GM12892 (cell line): Measurements from ENCODE around the gene LMX1B.

Experiments used
- POLR2A ChIP-seq: IDR thresholded peaks from 2 replicates; pipeline ENCODE4 v1.6.1; 2011; ENCODE audit warnings: low read depth, low read length, control low read depth
- POLR2AphosphoS5 ChIP-seq: IDR thresholded peaks from 2 replicates; pipeline ENCODE4 v1.6.1; 2011; ENCODE audit warnings: low read depth, low read length, control low read depth

DNA sequence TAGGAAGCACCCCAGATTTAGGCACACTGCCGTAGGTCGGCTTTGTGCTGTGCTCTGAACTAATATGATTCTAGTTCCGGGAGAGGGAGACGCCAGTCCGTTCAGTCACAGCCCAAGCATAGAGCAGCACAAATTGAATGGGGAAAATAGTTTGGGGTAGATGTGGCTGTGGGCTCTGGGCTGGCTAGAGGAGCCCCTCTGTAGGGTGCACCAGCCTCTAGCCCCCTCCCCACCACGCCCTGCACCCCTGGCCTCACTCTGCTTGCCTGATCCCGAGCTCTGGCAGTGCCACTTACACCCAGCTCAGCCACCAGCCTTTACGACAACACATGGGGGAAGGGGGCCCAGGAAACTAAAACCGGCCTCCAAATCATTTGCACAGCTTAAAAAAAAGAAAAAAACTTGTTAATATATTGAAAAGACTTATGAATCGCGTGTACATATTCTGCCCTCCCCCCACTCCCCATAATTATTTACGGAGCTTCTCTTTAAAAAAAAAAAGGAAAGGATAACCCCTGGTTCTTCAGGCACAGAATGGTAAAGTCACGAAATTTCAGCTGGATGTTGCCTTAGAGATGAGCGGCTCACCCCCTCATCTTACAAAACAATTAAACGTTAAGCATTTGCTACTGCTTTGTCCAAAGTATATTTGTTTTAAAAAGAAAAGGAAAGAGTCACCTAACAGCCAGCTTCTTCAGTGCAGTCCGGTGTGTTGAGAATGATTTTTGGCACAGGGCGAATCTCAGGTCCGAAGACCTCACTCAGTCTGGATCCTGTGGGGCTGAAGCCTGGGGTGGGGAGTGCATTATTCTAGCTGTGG, 3.5 kb downstream of the LMX1B start:
- TF ChIP-seq POLR2A: no peak
- TF ChIP-seq POLR2AphosphoS5: no peak
